CD8-positive, alpha-beta memory T cell (primary cell): ENCODE measurements around the gene WDR18. TPM values are rescaled to one million over a fixed set of nuclear protein-coding genes. Genes with fewer than 3 reads are reported as not detected.

Experiments
- CTCF ChIA-PET: fragments of 350-600 bp; sonication (Branson Sonifier 250); formaldehyde crosslinking; loops from one replicate; lab custom pipeline; 2021; ENCODE audit warnings: antibody characterized with exemption; lab: Charles Lee
- POLR2A ChIA-PET: fragments of 350-600 bp; sonication (Branson Sonifier 250); formaldehyde crosslinking; loops from one replicate; lab custom pipeline; 2021; ENCODE audit warnings: antibody characterized with exemption; lab: Charles Lee
- DNase-seq, 5 donors: peaks; one replicate each; pipeline versions ENCODE4 v3.0.0 to v3.0.0-alpha.2; 2020 to 2022; ENCODE audit warnings: mixed read lengths in 1 of 5
- H3K27ac ChIP-seq: one replicate; pipeline ENCODE4 v1.7.0; 2013; ENCODE audit warnings: low read depth, mild to moderate bottlenecking, low read length, moderate library complexity
- H3K27me3 ChIP-seq: 2 replicates; pipeline ENCODE4 v1.7.0; 2013; ENCODE audit warnings: low read length, mild to moderate bottlenecking; ENCODE audit not compliant: insufficient read depth, poor library complexity, severe bottlenecking
- H3K36me3 ChIP-seq: 2 replicates; pipeline ENCODE4 v1.7.0; 2013; ENCODE audit warnings: mild to moderate bottlenecking, low read length, moderate library complexity; ENCODE audit not compliant: insufficient read depth
- H3K4me1 ChIP-seq: 2 replicates; pipeline ENCODE4 v1.7.0; 2013; ENCODE audit warnings: mild to moderate bottlenecking, low read length, moderate library complexity; ENCODE audit not compliant: insufficient read depth
- H3K4me3 ChIP-seq: 2 replicates; pipeline ENCODE4 v1.7.0; 2013; ENCODE audit warnings: mild to moderate bottlenecking, low read length
- H3K9me3 ChIP-seq: 2 replicates; pipeline ENCODE4 v1.7.0; 2013; ENCODE audit warnings: mild to moderate bottlenecking, low read length
- H3K27ac Mint-ChIP-seq, 8 donors: one replicate each; pipeline ENCODE4 v1.8.0; 2020 to 2021; ENCODE audit warnings: mixed read lengths in 8 of 8, mild to moderate bottlenecking in 6 of 8, inconsistent platforms in 3 of 8, moderate library complexity in 3 of 8
- H3K27me3 Mint-ChIP-seq, 2 donors: one replicate each; pipeline ENCODE4 v1.8.0; 2020 to 2021; ENCODE audit warnings: mixed read lengths in 2 of 2, mild to moderate bottlenecking in 1 of 2, moderate library complexity in 1 of 2
- H3K36me3 Mint-ChIP-seq, 3 donors: one replicate each; pipeline ENCODE4 v1.8.0; 2020 to 2021; ENCODE audit warnings: mixed read lengths in 3 of 3, inconsistent platforms in 1 of 3, mild to moderate bottlenecking in 1 of 3
- H3K4me1 Mint-ChIP-seq, 3 donors: one replicate each; pipeline ENCODE4 v1.8.0; 2020 to 2021; ENCODE audit warnings: mixed read lengths in 3 of 3, inconsistent platforms in 1 of 3, mild to moderate bottlenecking in 1 of 3
- H3K4me3 Mint-ChIP-seq, 7 donors: one replicate each; pipeline ENCODE4 v1.8.0; 2020 to 2021; ENCODE audit warnings: mixed read lengths in 7 of 7, mild to moderate bottlenecking in 6 of 7, moderate library complexity in 4 of 7, inconsistent platforms in 2 of 7
- H3K9me3 Mint-ChIP-seq, 5 donors: one replicate each; pipeline ENCODE4 v1.8.0; 2020 to 2022; ENCODE audit warnings: mixed read lengths in 5 of 5, mild to moderate bottlenecking in 3 of 5, moderate library complexity in 2 of 5, inconsistent platforms in 1 of 5
- polyA plus RNA-seq: library from polyadenylated mRNA; unstranded; fragments of 300-500 nt; fragmentation: Illumina TruSeq; gene quantifications from one replicate; pipeline ENCODE4 v1.2.3, GENCODE V29; 2021
- total RNA-seq, 2 experiments: library from RNA; stranded (reverse); gene quantifications; one replicate each; pipeline ENCODE4 v1.2.3, GENCODE V29; 2021

Gene WDR18
- total and polyA plus RNA-seq, 3 experiments from 2014 or later = 61.3 to 133 (median 108) TPM

DNA sequence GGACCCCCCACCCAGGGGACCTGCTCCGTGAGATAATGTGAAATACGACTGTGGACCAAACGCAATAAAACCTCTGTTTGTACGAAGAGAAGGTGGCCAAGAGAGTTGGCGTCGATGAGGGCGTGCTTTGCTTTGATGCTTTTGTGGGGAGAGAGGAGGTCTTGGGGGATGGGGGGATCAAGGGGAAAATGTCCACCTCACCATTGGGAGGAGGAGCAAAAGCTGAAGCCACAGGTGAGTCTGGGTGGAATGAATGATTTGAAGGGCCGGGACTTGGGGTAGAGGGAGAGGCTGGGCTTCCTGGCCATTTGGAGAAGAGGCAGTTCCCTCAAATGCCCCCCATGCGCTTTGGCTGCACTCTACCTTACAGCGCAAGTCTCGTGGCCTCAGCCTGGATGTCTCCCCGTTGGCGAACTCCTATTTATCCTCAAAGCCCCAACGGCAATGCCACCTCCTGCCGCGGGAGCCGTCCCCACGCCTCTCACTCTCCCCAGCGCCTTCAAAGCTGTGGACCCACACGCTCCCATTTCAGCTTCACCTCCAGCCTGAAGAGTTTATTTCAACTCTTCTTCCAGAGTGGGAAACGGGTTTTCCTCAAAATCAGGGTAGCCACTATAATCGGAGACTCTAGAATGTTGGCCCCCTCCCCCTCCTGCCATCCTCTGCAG is 55.0 kb downstream of the WDR18 start:
- POLR2A ChIA-PET = interaction anchor here (0.6 to 6.7 kb wide), 16 partner anchors 10 to 200 kb away, joined by 3 to 134 read pairs (median 5); partner anchors contain the start of genes ARHGAP45, CNN2, GPX4 and POLR2E
- H3K4me3 Mint-ChIP-seq = peak overlapping the region; percentile 39 to 100 (median 97)
- H3K36me3 Mint-ChIP-seq = peaks cover 2 to 59% (median 6%) of the 10 kb centered on the region in 3 donors
- H3K27me3 Mint-ChIP-seq = peaks cover 0 to 1% of the 10 kb centered on the region in 2 donors
- peak in 3 of 5 donors; percentile 34 to 66 (median 54) for DNase-seq
- H3K9me3 Mint-ChIP-seq = no peaks in the 10 kb centered on the region
- Histone ChIP-seq H3K4me1 (peaks cover 49% of the 10 kb centered on the region), H3K36me3 (peaks cover 22% of the 10 kb centered on the region), H3K27me3 (no peaks in the 10 kb centered on the region), H3K27ac (peak overlapping the region; percentile 72), H3K9me3 (no peaks in the 10 kb centered on the region), H3K4me3 (peak overlapping the region; percentile 78)
- CTCF ChIA-PET = interaction anchor here (0.9 to 4.1 kb wide), 11 partner anchors 8 to 50 kb away, joined by 3 to 30 read pairs (median 5); partner anchors contain the start of genes ARHGAP45, CNN2 and RNU6-2
- peaks cover 41 to 61% (median 46%) of the 10 kb centered on the region in 3 donors for H3K4me1 Mint-ChIP-seq
- H3K27ac Mint-ChIP-seq = peak overlapping the region; percentile 73 to 97 (median 92)

- Mint-ChIP-seq H3K9me3 (no peaks in the 10 kb centered on the region), H3K36me3 (peaks cover 2 to 64% (median 6%) of the 10 kb centered on the region in 3 donors), H3K27me3 (peaks cover 0 to 1% of the 10 kb centered on the region in 2 donors), H3K27ac (peak within 1 kb of the TSS; percentile 86 to 97 (median 92)), H3K4me1 (peaks cover 41 to 61% (median 46%) of the 10 kb centered on the region in 3 donors), H3K4me3 (peak within 1 kb of the TSS; percentile 94 to 100 (median 99))
- ChIA-PET CTCF (interaction anchor here (0.9 to 4.1 kb wide), 10 partner anchors 9 to 49 kb away, joined by 3 to 30 read pairs (median 5); partner anchors contain the start of genes ARHGAP45, CNN2 and RNU6-2), POLR2A (interaction anchor here (0.6 to 6.7 kb wide), 18 partner anchors 9 to 229 kb away, joined by 3 to 134 read pairs (median 4); partner anchors contain the start of genes ARHGAP45, CIRBP, CNN2 and GPX4)
- Histone ChIP-seq H3K36me3 (peaks cover 22% of the 10 kb centered on the region), H3K27ac (peak within 1 kb of the TSS; percentile 72), H3K27me3 (no peaks in the 10 kb centered on the region), H3K9me3 (no peaks in the 10 kb centered on the region), H3K4me3 (peak within 1 kb of the TSS; percentile 78), H3K4me1 (peaks cover 49% of the 10 kb centered on the region)
- peak; percentile 98 to 100 (median 99) for DNase-seq
Observed at GRCh38 chr19:1039646-1040475, 55.7 kb downstream of the WDR18 start, which contains the start of gene ABCA7. Gene ABCA7, plus strand, starts transcription at chr19:1040107. Its CDS starts 1,255 bp downstream, at chr19:1041362.

GRCh38 chr19:1040476-1041271 is 56.5 kb downstream of the WDR18 start:
- H3K4me3 Mint-ChIP-seq = peak overlapping the region; percentile 94 to 100 (median 99)
- no peaks in the 10 kb centered on the region for H3K9me3 ChIP-seq
- no peaks in the 10 kb centered on the region for H3K27me3 ChIP-seq
- H3K9me3 Mint-ChIP-seq = no peaks in the 10 kb centered on the region
- H3K4me3 ChIP-seq = peak overlapping the region; percentile 78
- DNase-seq = peak; percentile 82 to 92 (median 86)
- peaks cover 18% of the 10 kb centered on the region for H3K36me3 ChIP-seq
- H3K36me3 Mint-ChIP-seq = peaks cover 4 to 65% (median 6%) of the 10 kb centered on the region in 3 donors
- peaks cover 0 to 2% of the 10 kb centered on the region in 2 donors for H3K27me3 Mint-ChIP-seq
- peak overlapping the region; percentile 72 for H3K27ac ChIP-seq
- H3K4me1 ChIP-seq = peaks cover 44% of the 10 kb centered on the region
- ChIA-PET CTCF (interaction anchor here (0.6 to 4.1 kb wide), 15 partner anchors 10 to 153 kb away, joined by 3 to 30 read pairs (median 4); partner anchors contain the start of genes ARHGAP45, CNN2 and RNU6-2), POLR2A (interaction anchor here (0.6 to 6.7 kb wide), 17 partner anchors 8 to 228 kb away, joined by 3 to 134 read pairs (median 7); partner anchors contain the start of genes ARHGAP45, CIRBP, CNN2 and GPX4)
- H3K4me1 Mint-ChIP-seq = peaks cover 41 to 61% (median 46%) of the 10 kb centered on the region in 3 donors
- peak overlapping the region; percentile 86 to 97 (median 92) for H3K27ac Mint-ChIP-seq

DNA sequence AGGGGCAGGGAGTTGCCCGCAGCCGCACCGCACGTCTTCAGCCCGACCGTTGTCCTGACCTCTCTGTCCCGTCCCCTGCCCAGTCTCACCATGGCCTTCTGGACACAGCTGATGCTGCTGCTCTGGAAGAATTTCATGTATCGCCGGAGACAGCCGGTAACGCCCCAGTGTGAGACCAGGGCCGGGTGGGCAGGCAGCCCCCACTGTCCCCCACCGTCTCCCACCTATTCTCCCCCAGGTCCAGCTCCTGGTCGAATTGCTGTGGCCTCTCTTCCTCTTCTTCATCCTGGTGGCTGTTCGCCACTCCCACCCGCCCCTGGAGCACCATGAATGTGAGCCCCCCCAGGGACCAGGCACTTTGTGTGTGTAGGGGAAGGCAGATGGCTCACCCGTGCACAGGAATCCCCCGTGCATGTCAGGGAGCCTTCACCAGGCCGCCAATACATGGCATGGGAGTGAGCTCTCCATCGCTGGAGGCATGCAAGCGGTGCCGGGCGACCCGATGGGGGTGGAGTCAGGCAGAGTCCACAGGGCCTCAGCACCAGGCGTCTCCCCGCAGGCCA is 57.2 kb downstream of the WDR18 start:
- Mint-ChIP-seq H3K36me3 (peaks cover 4 to 65% (median 6%) of the 10 kb centered on the region in 3 donors), H3K27me3 (peaks cover 0 to 1% of the 10 kb centered on the region in 2 donors), H3K4me1 (peaks cover 41 to 55% (median 42%) of the 10 kb centered on the region in 3 donors), H3K9me3 (no peaks in the 10 kb centered on the region), H3K27ac (peak overlapping the region; percentile 86 to 96 (median 90)), H3K4me3 (peak overlapping the region; percentile 94 to 100 (median 99))
- Histone ChIP-seq H3K4me1 (peaks cover 44% of the 10 kb centered on the region), H3K36me3 (peaks cover 13% of the 10 kb centered on the region), H3K27ac (peak overlapping the region; percentile 31), H3K4me3 (peak overlapping the region; percentile 78), H3K9me3 (no peaks in the 10 kb centered on the region), H3K27me3 (no peaks in the 10 kb centered on the region)
- DNase-seq = no peak
- ChIA-PET POLR2A (interaction anchor here (0.6 to 6.7 kb wide), 8 partner anchors 13 to 49 kb away, joined by 3 to 134 read pairs (median 11); partner anchors contain the start of genes ARHGAP45, CNN2 and RNU6-2), CTCF (interaction anchor here (0.6 to 4.1 kb wide), 8 partner anchors 12 to 152 kb away, joined by 3 to 30 read pairs (median 3); partner anchors contain the start of gene ARHGAP45)

- H3K27ac ChIP-seq = peak overlapping the region; percentile 31
- H3K36me3 ChIP-seq = peaks cover 13% of the 10 kb centered on the region
- CTCF ChIA-PET = interaction anchor here (1.1 to 4.1 kb wide), 6 partner anchors 12 to 46 kb away, joined by 3 to 30 read pairs (median 6); partner anchors contain the start of gene ARHGAP45
- DNase-seq = no peak
- no peaks in the 10 kb centered on the region for H3K27me3 ChIP-seq
- POLR2A ChIA-PET = interaction anchor here (1.2 to 6.7 kb wide), 7 partner anchors 14 to 227 kb away, joined by 3 to 134 read pairs (median 13); partner anchors contain the start of genes CIRBP and CNN2
- peaks cover 0 to 1% of the 10 kb centered on the region in 2 donors for H3K27me3 Mint-ChIP-seq
- peak overlapping the region; percentile 78 for H3K4me3 ChIP-seq
- H3K4me3 Mint-ChIP-seq = peak overlapping the region in 5 of 7 donors; percentile 33 to 100 (median 95)
- H3K27ac Mint-ChIP-seq = peak overlapping the region in 1 of 8 donors; percentile 89
- peaks cover 41 to 51% (median 41%) of the 10 kb centered on the region in 3 donors for H3K4me1 Mint-ChIP-seq
- no peaks in the 10 kb centered on the region for H3K9me3 ChIP-seq
- peaks cover 44% of the 10 kb centered on the region for H3K4me1 ChIP-seq
- peaks cover 4 to 63% (median 6%) of the 10 kb centered on the region in 3 donors for H3K36me3 Mint-ChIP-seq
- H3K9me3 Mint-ChIP-seq = no peaks in the 10 kb centered on the region
Observed at GRCh38 chr19:1041835-1042685, 57.9 kb downstream of the WDR18 start.
